ENCODE results near the gene GTF3C2. TPM values are rescaled to one million over a fixed set of nuclear protein-coding genes. Genes with fewer than 3 reads are reported as not detected.

Gene GTF3C2
- total and polyA plus RNA-seq, 9 of the 15 experiments (the other 6 are each of a cell fraction or from before 2014, with no cell fraction given): 35.5 to 96.8 (median 53.0) TPM

DNA sequence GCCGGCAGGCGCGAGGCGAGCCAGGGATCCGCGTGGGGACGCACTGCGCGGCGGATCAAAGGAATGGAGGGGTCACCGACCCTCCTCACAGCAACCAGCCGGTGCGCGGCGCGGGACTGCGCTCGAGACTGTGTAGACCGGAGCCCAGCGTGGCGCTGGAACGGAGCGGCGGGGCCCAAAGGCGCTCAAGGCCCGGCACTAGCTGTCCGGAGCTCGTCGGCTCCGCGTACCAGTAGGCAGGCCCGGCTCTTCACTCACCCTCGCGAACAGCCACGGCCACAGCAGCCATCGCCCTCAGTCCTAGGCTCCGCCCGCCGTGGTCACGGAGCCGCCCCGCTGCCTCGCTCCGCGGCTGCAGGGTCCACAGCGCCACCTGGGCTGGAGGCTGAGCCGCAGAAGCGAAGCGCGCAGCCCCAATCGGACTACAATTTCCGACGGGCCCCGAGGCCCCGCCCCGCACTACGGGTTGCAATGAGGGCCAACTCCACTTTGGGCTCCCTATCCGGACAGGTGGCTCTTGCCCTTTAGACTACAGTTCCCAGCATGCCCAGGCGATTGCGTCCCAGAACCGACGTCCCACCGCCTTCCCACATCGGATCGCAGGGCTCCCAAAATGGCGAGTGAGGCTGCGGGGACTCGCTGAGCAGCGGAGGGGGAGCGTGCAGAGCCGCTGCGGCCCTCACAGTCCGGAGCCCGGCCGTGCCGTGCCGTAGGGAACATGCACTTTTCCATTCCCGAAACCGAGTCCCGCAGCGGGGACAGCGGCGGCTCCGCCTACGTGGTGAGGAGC is 13.7 kb upstream of the GTF3C2 start, which contains the start of the genes EIF2B4 and SNX17 (continued):
- TF ChIP-seq CBX1 (IDR thresholded peaks at IDR 0.05; ENCODE audit: low read depth) (no peak), ZNF408 (CRISPR knock-in tag; IDR thresholded peaks at IDR 0.05; ENCODE audit: low read depth) (no peak), PML (IDR thresholded peaks at IDR 0.05; ENCODE audit: low read length) (peak; percentile 16), ELF4 (CRISPR knock-in tag; IDR thresholded peaks at IDR 0.05) (no peak), FIP1L1 (IDR thresholded peaks at IDR 0.05; ENCODE audit: low read depth, low read length, poor library complexity, severe bottlenecking) (peak; percentile 46), HNRNPLL (IDR thresholded peaks at IDR 0.05; ENCODE audit: low read depth, low read length, poor library complexity, severe bottlenecking) (no peak), CBFB (CRISPR knock-in tag; IDR thresholded peaks at IDR 0.05) (peak; percentile 95), GABPB2 (CRISPR knock-in tag; conservative IDR thresholded peaks at IDR 0.05) (no peak; the same call in 1 of the 2 replicates), HNRNPUL1 (IDR thresholded peaks at IDR 0.05; ENCODE audit: low read length) (no peak)
- TF ChIP-seq, protein P1, sequence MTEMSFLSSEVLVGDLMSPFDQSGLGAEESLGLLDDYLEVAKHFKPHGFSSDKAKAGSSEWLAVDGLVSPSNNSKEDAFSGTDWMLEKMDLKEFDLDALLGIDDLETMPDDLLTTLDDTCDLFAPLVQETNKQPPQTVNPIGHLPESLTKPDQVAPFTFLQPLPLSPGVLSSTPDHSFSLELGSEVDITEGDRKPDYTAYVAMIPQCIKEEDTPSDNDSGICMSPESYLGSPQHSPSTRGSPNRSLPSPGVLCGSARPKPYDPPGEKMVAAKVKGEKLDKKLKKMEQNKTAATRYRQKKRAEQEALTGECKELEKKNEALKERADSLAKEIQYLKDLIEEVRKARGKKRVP (CRISPR knock-in tag; IDR thresholded peaks at IDR 0.05): no peak
- TF ChIP-seq, protein P2, sequence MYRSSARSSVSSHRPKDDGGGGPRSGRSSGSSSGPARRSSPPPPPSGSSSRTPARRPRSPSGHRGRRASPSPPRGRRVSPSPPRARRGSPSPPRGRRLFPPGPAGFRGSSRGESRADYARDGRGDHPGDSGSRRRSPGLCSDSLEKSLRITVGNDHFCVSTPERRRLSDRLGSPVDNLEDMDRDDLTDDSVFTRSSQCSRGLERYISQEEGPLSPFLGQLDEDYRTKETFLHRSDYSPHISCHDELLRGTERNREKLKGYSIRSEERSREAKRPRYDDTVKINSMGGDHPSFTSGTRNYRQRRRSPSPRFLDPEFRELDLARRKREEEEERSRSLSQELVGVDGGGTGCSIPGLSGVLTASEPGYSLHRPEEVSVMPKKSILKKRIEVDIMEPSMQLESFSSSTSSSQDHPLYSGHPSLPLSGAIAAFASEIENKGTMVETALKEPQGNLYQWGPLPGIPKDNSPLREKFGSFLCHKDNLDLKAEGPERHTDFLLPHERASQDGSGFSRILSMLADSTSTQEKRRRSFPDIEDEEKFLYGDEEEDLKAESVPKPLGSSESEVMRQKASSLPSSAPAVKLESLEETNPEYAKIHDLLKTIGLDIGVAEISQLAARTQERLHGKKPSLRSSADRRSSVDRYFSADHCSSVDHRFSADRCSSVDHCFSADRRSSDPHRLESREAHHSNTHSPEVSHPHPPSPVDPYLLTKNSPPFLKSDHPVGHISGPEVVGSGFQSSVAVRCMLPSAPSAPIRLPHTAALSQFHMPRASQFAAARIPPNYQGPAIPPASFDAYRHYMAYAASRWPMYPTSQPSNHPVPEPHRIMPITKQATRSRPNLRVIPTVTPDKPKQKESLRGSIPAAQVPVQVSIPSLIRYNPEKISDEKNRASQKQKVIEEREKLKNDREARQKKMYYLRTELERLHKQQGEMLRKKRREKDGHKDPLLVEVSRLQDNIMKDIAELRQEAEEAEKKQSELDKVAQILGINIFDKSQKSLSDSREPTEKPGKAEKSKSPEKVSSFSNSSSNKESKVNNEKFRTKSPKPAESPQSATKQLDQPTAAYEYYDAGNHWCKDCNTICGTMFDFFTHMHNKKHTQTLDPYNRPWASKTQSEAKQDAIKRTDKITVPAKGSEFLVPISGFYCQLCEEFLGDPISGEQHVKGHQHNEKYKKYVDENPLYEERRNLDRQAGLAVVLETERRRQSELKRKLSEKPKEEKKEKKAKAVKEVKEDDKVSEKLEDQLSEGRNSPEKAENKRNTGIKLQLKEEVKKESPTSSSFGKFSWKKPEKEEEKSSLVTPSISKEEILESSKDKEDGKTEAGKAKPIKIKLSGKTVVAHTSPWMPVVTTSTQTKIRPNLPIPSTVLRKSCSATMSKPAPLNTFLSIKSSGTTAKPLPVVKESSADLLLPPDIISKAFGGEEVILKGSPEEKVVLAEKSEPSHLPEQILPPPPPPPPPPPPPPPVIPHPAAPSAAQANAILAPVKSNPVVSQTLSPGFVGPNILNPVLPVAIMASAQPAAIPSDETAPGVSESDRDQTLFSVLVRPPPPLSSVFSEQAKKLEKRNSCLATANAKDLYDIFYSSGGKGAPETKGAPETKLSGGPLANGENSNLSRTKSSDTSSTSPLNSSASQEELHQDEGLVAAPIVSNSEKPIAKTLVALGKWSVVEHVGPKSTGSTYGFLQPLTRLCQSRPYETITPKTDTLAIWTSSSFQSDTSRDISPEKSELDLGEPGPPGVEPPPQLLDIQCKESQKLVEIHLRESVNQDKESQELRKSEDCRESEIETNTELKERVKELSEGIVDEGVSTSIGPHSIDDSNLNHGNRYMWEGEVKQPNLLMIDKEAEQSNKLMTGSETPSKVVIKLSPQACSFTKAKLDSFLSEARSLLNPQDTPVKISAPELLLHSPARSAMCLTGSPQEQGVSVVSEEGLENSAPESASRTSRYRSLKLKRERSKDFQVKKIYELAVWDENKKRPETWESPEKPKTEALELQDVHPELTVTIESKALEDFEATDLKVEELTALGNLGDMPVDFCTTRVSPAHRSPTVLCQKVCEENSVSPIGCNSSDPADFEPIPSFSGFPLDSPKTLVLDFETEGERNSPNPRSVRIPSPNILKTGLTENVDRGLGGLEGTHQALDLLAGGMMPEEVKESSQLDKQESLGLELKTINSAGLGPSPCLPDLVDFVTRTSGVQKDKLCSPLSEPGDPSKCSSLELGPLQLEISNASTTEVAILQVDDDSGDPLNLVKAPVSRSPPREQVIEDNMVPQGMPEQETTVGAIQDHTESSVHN (IDR thresholded peaks at IDR 0.05; ENCODE audit: borderline replicate concordance in 1 of 2, low read depth in 1 of 2): no peak
- TF ChIP-seq, protein P3, sequence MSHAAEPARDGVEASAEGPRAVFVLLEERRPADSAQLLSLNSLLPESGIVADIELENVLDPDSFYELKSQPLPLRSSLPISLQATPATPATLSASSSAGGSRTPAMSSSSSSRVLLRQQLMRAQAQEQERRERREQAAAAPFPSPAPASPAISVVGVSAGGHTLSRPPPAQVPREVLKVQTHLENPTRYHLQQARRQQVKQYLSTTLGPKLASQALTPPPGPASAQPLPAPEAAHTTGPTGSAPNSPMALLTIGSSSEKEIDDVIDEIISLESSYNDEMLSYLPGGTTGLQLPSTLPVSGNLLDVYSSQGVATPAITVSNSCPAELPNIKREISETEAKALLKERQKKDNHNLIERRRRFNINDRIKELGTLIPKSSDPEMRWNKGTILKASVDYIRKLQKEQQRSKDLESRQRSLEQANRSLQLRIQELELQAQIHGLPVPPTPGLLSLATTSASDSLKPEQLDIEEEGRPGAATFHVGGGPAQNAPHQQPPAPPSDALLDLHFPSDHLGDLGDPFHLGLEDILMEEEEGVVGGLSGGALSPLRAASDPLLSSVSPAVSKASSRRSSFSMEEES (CRISPR knock-in tag; IDR thresholded peaks at IDR 0.05): no peak
